Mesenchymal stem cell (in vitro differentiated cells and primary cell): ENCODE results near the gene PRLH.

Experiments
- DNase-seq: peaks from one replicate; pipeline ENCODE4 v3.0.0-alpha.2; 2013
- H2AFZ ChIP-seq: one replicate; pipeline ENCODE4 v1.6.1; 2013; ENCODE audit warnings: low read depth, mild to moderate bottlenecking, control low read depth, inconsistent platforms, low read length, moderate library complexity
- H2AK5ac ChIP-seq: 2 replicates; pipeline ENCODE4 v1.6.1; 2013; ENCODE audit warnings: low read length, moderate library complexity, mild to moderate bottlenecking, inconsistent platforms; ENCODE audit not compliant: severe bottlenecking
- H2BK120ac ChIP-seq: one replicate; pipeline ENCODE4 v1.6.1; 2013; ENCODE audit warnings: low read depth, mild to moderate bottlenecking, inconsistent platforms, low read length, moderate library complexity
- H2BK12ac ChIP-seq, 2 experiments: one replicate each; pipeline ENCODE4 v1.6.1; 2013; ENCODE audit warnings: inconsistent platforms in 2 of 2, low read length in 2 of 2, mild to moderate bottlenecking in 2 of 2, moderate library complexity in 2 of 2, control low read depth in 1 of 2
- H2BK15ac ChIP-seq: one replicate; pipeline ENCODE4 v1.6.1; 2013; ENCODE audit warnings: mild to moderate bottlenecking, low read depth, inconsistent platforms; ENCODE audit not compliant: poor library complexity, severe bottlenecking
- H2BK5ac ChIP-seq: 2 replicates; pipeline ENCODE4 v1.6.1; 2013; ENCODE audit warnings: low read depth, mild to moderate bottlenecking, low read length, control low read depth, inconsistent platforms; ENCODE audit not compliant: poor library complexity, severe bottlenecking
- H3K14ac ChIP-seq, 2 experiments: one replicate each; pipeline ENCODE4 v1.6.1; 2013; ENCODE audit warnings: inconsistent platforms in 2 of 2, low read length in 2 of 2, control low read depth in 1 of 2, mild to moderate bottlenecking in 1 of 2, moderate library complexity in 1 of 2
- H3K18ac ChIP-seq, 2 experiments: one replicate each; pipeline ENCODE4 v1.6.1; 2013; ENCODE audit warnings: inconsistent platforms in 2 of 2, low read length in 2 of 2, control low read depth in 1 of 2, low read depth in 1 of 2, mild to moderate bottlenecking in 1 of 2
- H3K23ac ChIP-seq, 2 experiments: one replicate each; pipeline ENCODE4 v1.6.1; 2013; ENCODE audit warnings: inconsistent platforms in 2 of 2, low read length in 2 of 2, mild to moderate bottlenecking in 2 of 2, moderate library complexity in 2 of 2, control low read depth in 1 of 2
- H3K27ac ChIP-seq: 2 replicates; pipeline ENCODE4 v1.5.1; 2013; ENCODE audit warnings: mild to moderate bottlenecking, moderate library complexity, low read length, control low read depth, inconsistent platforms; ENCODE audit not compliant: poor library complexity, severe bottlenecking
- H3K27me3 ChIP-seq, 2 experiments: 2 replicates each; pipeline versions ENCODE4 v1.6.1 to v1.7.0; 2013; ENCODE audit warnings: low read length in 2 of 2, mild to moderate bottlenecking in 2 of 2, moderate library complexity in 2 of 2, control low read depth in 1 of 2, inconsistent platforms in 1 of 2; ENCODE audit not compliant: control insufficient read depth in 1 of 2, insufficient read depth in 1 of 2
- H3K36me3 ChIP-seq, 2 experiments: 2 replicates each; pipeline versions ENCODE4 v1.6.1 to v1.7.0; 2013; ENCODE audit warnings: low read length in 2 of 2, control low read depth in 1 of 2, inconsistent platforms in 1 of 2, low read depth in 1 of 2, mild to moderate bottlenecking in 1 of 2; ENCODE audit not compliant: insufficient read depth in 2 of 2, control insufficient read depth in 1 of 2
- H3K4ac ChIP-seq, 2 experiments: one replicate each; pipeline ENCODE4 v1.6.1; 2013; ENCODE audit warnings: inconsistent platforms in 2 of 2, low read length in 2 of 2, mild to moderate bottlenecking in 2 of 2, moderate library complexity in 2 of 2, control low read depth in 1 of 2, low read depth in 1 of 2
- H3K4me1 ChIP-seq: 2 replicates; pipeline ENCODE4 v1.6.1; 2013; ENCODE audit warnings: low read depth, low read length, control low read depth; ENCODE audit not compliant: control insufficient read depth, insufficient read depth
- H3K4me2 ChIP-seq: 2 replicates; pipeline ENCODE4 v1.6.1; 2013; ENCODE audit warnings: low read length, mild to moderate bottlenecking, inconsistent platforms; ENCODE audit not compliant: poor library complexity, severe bottlenecking
- H3K4me3 ChIP-seq, 2 experiments: 2 replicates each; pipeline versions ENCODE4 v1.5.1 to v1.7.0; 2013; ENCODE audit warnings: low read length in 2 of 2, mild to moderate bottlenecking in 2 of 2, control low read depth in 1 of 2, low read depth in 1 of 2; ENCODE audit not compliant: insufficient read depth in 1 of 2
- H3K79me1 ChIP-seq: replicated peaks from 2 replicates; pipeline ENCODE4 v1.6.1; 2013; ENCODE audit warnings: mild to moderate bottlenecking, control low read depth, low read length, inconsistent platforms; ENCODE audit not compliant: poor library complexity, severe bottlenecking
- H3K9ac ChIP-seq: 2 replicates; pipeline ENCODE4 v1.7.0; 2013; ENCODE audit warnings: mild to moderate bottlenecking, low read length, moderate library complexity
- H3K9me3 ChIP-seq: 2 replicates; pipeline ENCODE4 v1.7.0; 2013; ENCODE audit warnings: mild to moderate bottlenecking, low read length; ENCODE audit not compliant: control insufficient read depth
- H4K8ac ChIP-seq: one replicate; pipeline ENCODE4 v1.6.1; 2013; ENCODE audit warnings: inconsistent platforms, mild to moderate bottlenecking, low read length, moderate library complexity
- H4K91ac ChIP-seq: one replicate; pipeline ENCODE4 v1.6.1; 2013; ENCODE audit warnings: mild to moderate bottlenecking, low read length, inconsistent platforms
- WGBS: methylation state at CpG from one replicate; pipeline ENCODE4 v1.1.7; 2013; ENCODE audit warnings: mixed read lengths; 5-methylcytosine and 5-hydroxymethylcytosine counted together

The PRLH gene

GRCh38 chr2:237536617-237537016, 29.8 kb upstream of the PRLH start:
- no peak overlapping the region for H2BK120ac ChIP-seq
- H2BK5ac ChIP-seq, result no peak overlapping the region
- H3K18ac ChIP-seq, result no peak overlapping the region
- H3K9me3 ChIP-seq, result no peaks in the 10 kb centered on the region
- 95% methylated on average over 9 of the region's 9 CpGs for WGBS
- no peaks in the 10 kb centered on the region for H3K27me3 ChIP-seq
- no peak overlapping the region for H3K27ac ChIP-seq
- peaks cover 4% of the 10 kb centered on the region for H3K4me1 ChIP-seq
- H2AK5ac ChIP-seq, result no peak overlapping the region
- peaks cover 33% of the 10 kb centered on the region for H3K79me1 ChIP-seq
- H3K4ac ChIP-seq, result no peak overlapping the region
- no peak overlapping the region for H3K23ac ChIP-seq
- no peak overlapping the region for H2AFZ ChIP-seq
- H3K9ac ChIP-seq, result no peak overlapping the region
- no peak overlapping the region for H4K91ac ChIP-seq
- H2BK15ac ChIP-seq, result no peak overlapping the region
- no peak overlapping the region for H3K4me2 ChIP-seq
- H3K36me3 ChIP-seq, result peaks cover 11 to 83% of the 10 kb centered on the region in 2 experiments
- no peak for DNase-seq
- H4K8ac ChIP-seq, result no peak overlapping the region
- no peak overlapping the region for H3K14ac ChIP-seq
- no peak overlapping the region for H3K4me3 ChIP-seq
- H2BK12ac ChIP-seq, result no peak overlapping the region

GRCh38 chr2:237538001-237538720, 28.2 kb upstream of the PRLH start:
- Histone ChIP-seq H2BK120ac (no peak overlapping the region), H3K4me2 (no peak overlapping the region), H3K9me3 (no peaks in the 10 kb centered on the region), H2BK12ac (no peak overlapping the region), H3K4me3 (no peak overlapping the region), H4K8ac (no peak overlapping the region), H2AFZ (no peak overlapping the region), H3K4me1 (peaks cover 4% of the 10 kb centered on the region), H3K36me3 (peaks cover 6 to 88% of the 10 kb centered on the region in 2 experiments), H4K91ac (no peak overlapping the region), H3K27me3 (no peaks in the 10 kb centered on the region), H3K27ac (no peak overlapping the region), H3K23ac (no peak overlapping the region), H3K9ac (no peak overlapping the region), H3K79me1 (peaks cover 32% of the 10 kb centered on the region), H2BK5ac (no peak overlapping the region), H2BK15ac (no peak overlapping the region), H3K18ac (no peak overlapping the region), H2AK5ac (no peak overlapping the region), H3K4ac (no peak overlapping the region), H3K14ac (no peak overlapping the region)
- no peak for DNase-seq
- WGBS, result 83% methylated on average over 29 of the region's 29 CpGs

- H2BK15ac ChIP-seq, result peak overlapping the region; percentile 78
- no peak overlapping the region for H3K4me2 ChIP-seq
- no peak overlapping the region for H2AFZ ChIP-seq
- H3K14ac ChIP-seq, result no peak overlapping the region
- no peak overlapping the region for H3K18ac ChIP-seq
- no peak overlapping the region for H3K9ac ChIP-seq
- no peak overlapping the region for H3K23ac ChIP-seq
- H3K4ac ChIP-seq, result no peak overlapping the region
- H3K27me3 ChIP-seq, result no peaks in the 10 kb centered on the region
- no peak overlapping the region for H2AK5ac ChIP-seq
- H3K4me1 ChIP-seq, result peaks cover 4% of the 10 kb centered on the region
- no peak overlapping the region for H2BK120ac ChIP-seq
- no peak for DNase-seq
- H4K8ac ChIP-seq, result no peak overlapping the region
- no peak overlapping the region for H4K91ac ChIP-seq
- H2BK5ac ChIP-seq, result no peak overlapping the region
- peaks cover 29% of the 10 kb centered on the region for H3K79me1 ChIP-seq
- peaks cover 6 to 84% of the 10 kb centered on the region in 2 experiments for H3K36me3 ChIP-seq
- H3K27ac ChIP-seq, result no peak overlapping the region
- H3K9me3 ChIP-seq, result no peaks in the 10 kb centered on the region
- no peak overlapping the region for H3K4me3 ChIP-seq
- H2BK12ac ChIP-seq, result no peak overlapping the region
- 93% methylated on average over 18 of the region's 18 CpGs for WGBS
Measured at GRCh38 chr2:237538901-237539300, 27.5 kb upstream of the PRLH start.

DNA sequence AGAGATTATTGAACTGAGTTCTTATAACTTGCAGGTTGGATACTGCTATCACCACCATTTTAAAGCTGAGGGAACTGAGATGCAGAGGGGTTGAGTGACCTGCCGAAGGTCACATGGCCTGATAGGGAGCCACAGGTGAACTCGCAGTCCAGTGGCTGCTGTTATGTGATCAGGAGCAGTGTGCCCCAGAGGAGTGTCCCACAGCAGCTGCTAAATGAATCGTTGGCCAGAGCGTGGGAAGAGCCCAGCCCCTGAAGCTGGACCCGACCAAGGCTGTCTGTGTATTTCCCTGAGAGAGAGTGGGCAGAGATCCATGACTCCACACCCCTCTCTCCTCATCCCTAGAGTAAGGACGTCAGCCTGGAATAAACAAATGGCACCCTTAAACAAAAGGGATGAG, 26.7 kb upstream of the PRLH start:
- Histone ChIP-seq H3K18ac (no peak overlapping the region), H3K9ac (no peak overlapping the region), H3K4me1 (peaks cover 4% of the 10 kb centered on the region), H3K36me3 (peaks cover 3 to 76% of the 10 kb centered on the region in 2 experiments), H3K27ac (no peak overlapping the region), H3K23ac (no peak overlapping the region), H2BK15ac (no peak overlapping the region), H3K4me2 (no peak overlapping the region), H2AK5ac (no peak overlapping the region), H3K79me1 (peaks cover 24% of the 10 kb centered on the region), H2AFZ (no peak overlapping the region), H2BK12ac (no peak overlapping the region), H2BK120ac (no peak overlapping the region), H3K4me3 (no peak overlapping the region), H4K91ac (no peak overlapping the region), H3K14ac (no peak overlapping the region), H3K9me3 (no peaks in the 10 kb centered on the region), H3K4ac (no peak overlapping the region), H2BK5ac (no peak overlapping the region), H3K27me3 (no peaks in the 10 kb centered on the region), H4K8ac (peak overlapping the region; percentile 28)
- DNase-seq, result no peak
- WGBS, result 91% methylated on average over 6 of the region's 6 CpGs
